Measurements from ENCODE around the gene YIF1B. TPM values are rescaled to one million over a fixed set of nuclear protein-coding genes. Genes with fewer than 3 reads are reported as not detected.

YIF1B gene
- total and polyA plus RNA-seq, 2 of the 4 experiments (the other 2 are of a cell fraction), result 72.2 to 165 TPM

DNA sequence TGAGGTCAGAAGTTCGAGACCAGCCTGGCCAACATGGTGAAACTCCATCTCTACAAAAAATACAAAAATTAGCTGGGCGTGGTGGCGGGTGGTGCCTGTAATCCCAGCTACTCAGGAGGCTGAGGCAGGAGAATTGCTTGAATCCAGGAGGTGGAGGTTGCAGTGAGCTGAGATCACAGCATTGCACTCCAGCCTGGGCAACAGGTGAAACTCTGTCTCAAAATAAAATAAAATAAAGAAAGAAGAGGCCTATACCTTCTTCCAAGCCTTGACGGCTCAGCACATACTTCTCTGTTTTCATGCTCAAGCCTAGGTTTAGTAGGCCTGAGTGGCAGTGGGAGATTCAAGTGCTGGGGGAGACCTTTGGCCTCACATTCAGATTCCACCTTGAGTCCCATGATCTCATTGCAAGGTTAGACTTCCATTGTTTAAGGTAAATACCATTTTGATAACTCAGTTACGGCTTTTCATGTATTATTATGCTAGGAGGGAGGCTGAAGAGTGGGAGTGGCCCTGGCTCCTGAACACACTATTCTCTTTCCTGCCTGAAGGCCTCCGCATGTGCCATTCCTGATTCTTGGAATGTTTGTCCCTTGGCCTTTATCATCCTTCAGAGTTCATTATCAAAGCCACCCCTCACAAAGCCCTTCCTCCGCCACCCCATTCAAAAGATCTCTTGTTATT lies 53.0 kb downstream of the YIF1B start:
- no peak overlapping the region for H2BK120ac ChIP-seq (ENCODE audit: low read depth, low read length)
- in situ Hi-C loops (cut with MboI; ENCODE audit: low sequenced_read_pairs), result no loop called here

More for the DNA sequence above, 53.0 kb downstream of the YIF1B start:
- intact Hi-C loops (cut with micrococcal nuclease) (no loop called here), dilution Hi-C loops (cut with HindIII; ENCODE audit: low sequenced_read_pairs, unreplicated experiment) (no loop called here)
- ChIA-PET CTCF (no interaction called here), POLR2A (ENCODE audit: unreplicated experiment) (no interaction called here)
- DNase-seq, result no peak
- H2AK5ac ChIP-seq (ENCODE audit: low read depth, low read length), result no peak overlapping the region; the same call in 1 of the 2 replicates
- no peak overlapping the region for H2BK20ac ChIP-seq (ENCODE audit: low read depth, low read length)
- H3K4me3 ChIP-seq (ENCODE audit: insufficient read depth, low read depth, low read length), result no peak overlapping the region
- H3K27ac ChIP-seq (ENCODE audit: insufficient read depth, low read length), result no peak overlapping the region
- H2AK9ac ChIP-seq (replicated peaks; ENCODE audit: low read depth, low read length, poor library complexity), result peak overlapping the region; percentile 65
- H4K5ac ChIP-seq (ENCODE audit: low read depth, low read length), result no peak overlapping the region
- H2BK15ac ChIP-seq (ENCODE audit: low read depth, low read length), result no peak overlapping the region
- H3K36me3 ChIP-seq (ENCODE audit: control insufficient read depth, insufficient read depth, low read length), result no peaks in the 10 kb centered on the region
- H3K18ac ChIP-seq (ENCODE audit: low read depth, low read length), result no peak overlapping the region
- TF ChIP-seq RCOR1 (IDR thresholded peaks at IDR 0.05; ENCODE audit: insufficient replicate concordance, low read length) (no peak), NFE2L2 (IDR thresholded peaks at IDR 0.05; ENCODE audit: low read depth, low read length) (no peak), CHD1 (IDR thresholded peaks at IDR 0.05; ENCODE audit: low read depth, low read length) (no peak), SMC3 (IDR thresholded peaks at IDR 0.05; ENCODE audit: low read depth, low read length) (no peak), RAD21 (IDR thresholded peaks at IDR 0.05; ENCODE audit: low read length) (no peak), MXI1 (IDR thresholded peaks at IDR 0.05; ENCODE audit: borderline replicate concordance, low read depth, low read length) (no peak), CEBPB (IDR thresholded peaks at IDR 0.05; ENCODE audit: low read depth, low read length) (no peak), FOS (IDR thresholded peaks at IDR 0.05; ENCODE audit: low read depth, low read length) (no peak), MAFK (IDR thresholded peaks at IDR 0.05; ENCODE audit: low read depth, low read length) (no peak), RFX5 (IDR thresholded peaks at IDR 0.05; ENCODE audit: low read depth, low read length) (no peak), MAZ (IDR thresholded peaks at IDR 0.05; ENCODE audit: borderline replicate concordance, low read depth, low read length) (no peak), POLR2A (IDR thresholded peaks at IDR 0.05; ENCODE audit: low read depth, low read length) (no peak), BHLHE40 (IDR thresholded peaks at IDR 0.05; ENCODE audit: low read depth, low read length) (no peak)
- TF ChIP-seq, protein P1, sequence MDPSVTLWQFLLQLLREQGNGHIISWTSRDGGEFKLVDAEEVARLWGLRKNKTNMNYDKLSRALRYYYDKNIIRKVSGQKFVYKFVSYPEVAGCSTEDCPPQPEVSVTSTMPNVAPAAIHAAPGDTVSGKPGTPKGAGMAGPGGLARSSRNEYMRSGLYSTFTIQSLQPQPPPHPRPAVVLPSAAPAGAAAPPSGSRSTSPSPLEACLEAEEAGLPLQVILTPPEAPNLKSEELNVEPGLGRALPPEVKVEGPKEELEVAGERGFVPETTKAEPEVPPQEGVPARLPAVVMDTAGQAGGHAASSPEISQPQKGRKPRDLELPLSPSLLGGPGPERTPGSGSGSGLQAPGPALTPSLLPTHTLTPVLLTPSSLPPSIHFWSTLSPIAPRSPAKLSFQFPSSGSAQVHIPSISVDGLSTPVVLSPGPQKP (IDR thresholded peaks at IDR 0.05; ENCODE audit: borderline replicate concordance, low read depth, low read length), result no peak
- TF ChIP-seq, protein P2, sequence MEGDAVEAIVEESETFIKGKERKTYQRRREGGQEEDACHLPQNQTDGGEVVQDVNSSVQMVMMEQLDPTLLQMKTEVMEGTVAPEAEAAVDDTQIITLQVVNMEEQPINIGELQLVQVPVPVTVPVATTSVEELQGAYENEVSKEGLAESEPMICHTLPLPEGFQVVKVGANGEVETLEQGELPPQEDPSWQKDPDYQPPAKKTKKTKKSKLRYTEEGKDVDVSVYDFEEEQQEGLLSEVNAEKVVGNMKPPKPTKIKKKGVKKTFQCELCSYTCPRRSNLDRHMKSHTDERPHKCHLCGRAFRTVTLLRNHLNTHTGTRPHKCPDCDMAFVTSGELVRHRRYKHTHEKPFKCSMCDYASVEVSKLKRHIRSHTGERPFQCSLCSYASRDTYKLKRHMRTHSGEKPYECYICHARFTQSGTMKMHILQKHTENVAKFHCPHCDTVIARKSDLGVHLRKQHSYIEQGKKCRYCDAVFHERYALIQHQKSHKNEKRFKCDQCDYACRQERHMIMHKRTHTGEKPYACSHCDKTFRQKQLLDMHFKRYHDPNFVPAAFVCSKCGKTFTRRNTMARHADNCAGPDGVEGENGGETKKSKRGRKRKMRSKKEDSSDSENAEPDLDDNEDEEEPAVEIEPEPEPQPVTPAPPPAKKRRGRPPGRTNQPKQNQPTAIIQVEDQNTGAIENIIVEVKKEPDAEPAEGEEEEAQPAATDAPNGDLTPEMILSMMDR (conservative IDR thresholded peaks at IDR 0.05; ENCODE audit: low read depth, low read length), result no peak
- TF ChIP-seq, protein P3, sequence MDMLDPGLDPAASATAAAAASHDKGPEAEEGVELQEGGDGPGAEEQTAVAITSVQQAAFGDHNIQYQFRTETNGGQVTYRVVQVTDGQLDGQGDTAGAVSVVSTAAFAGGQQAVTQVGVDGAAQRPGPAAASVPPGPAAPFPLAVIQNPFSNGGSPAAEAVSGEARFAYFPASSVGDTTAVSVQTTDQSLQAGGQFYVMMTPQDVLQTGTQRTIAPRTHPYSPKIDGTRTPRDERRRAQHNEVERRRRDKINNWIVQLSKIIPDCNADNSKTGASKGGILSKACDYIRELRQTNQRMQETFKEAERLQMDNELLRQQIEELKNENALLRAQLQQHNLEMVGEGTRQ (IDR thresholded peaks at IDR 0.05; ENCODE audit: low read depth, low read length), result no peak
- peak overlapping the region; percentile 51 for H2AFZ ChIP-seq (replicated peaks; ENCODE audit: low read length, poor library complexity)
- no peak overlapping the region for H2BK5ac ChIP-seq (ENCODE audit: low read depth, low read length, poor library complexity, severe bottlenecking)
- BruUV-seq (replicated peaks), result no TSS peak
- H3K4ac ChIP-seq (ENCODE audit: low read depth, low read length), result no peak overlapping the region
- no CpG with 5 or more reads among the region's 7 CpGs for WGBS, 2 experiments (ENCODE audit: extremely low coverage in 2 of 2, insufficient read length in 1 of 2)
- peaks cover 10% of the 10 kb centered on the region for H3K4me1 ChIP-seq (ENCODE audit: control insufficient read depth, insufficient read depth, low read length)
- H3K4me2 ChIP-seq (ENCODE audit: low read depth, low read length), result no peak overlapping the region
- H3K9me1 ChIP-seq (ENCODE audit: insufficient read depth, low read length), result peaks cover 12% of the 10 kb centered on the region
- no peak for ATAC-seq (ENCODE audit: low read depth)
- no peak overlapping the region for H4K8ac ChIP-seq (ENCODE audit: low read depth in 2 of 2, low read length in 2 of 2)
- H3K56ac ChIP-seq (ENCODE audit: extremely low read depth, insufficient read depth, low read length), result no peak overlapping the region
- H3K14ac ChIP-seq (replicated peaks; ENCODE audit: low read depth, low read length), result no peak overlapping the region
- H3K9me3 ChIP-seq (ENCODE audit: control insufficient read depth, insufficient read depth, low read length), result no peaks in the 10 kb centered on the region
- no peaks in the 10 kb centered on the region for H4K20me1 ChIP-seq (ENCODE audit: insufficient read depth, low read length)
- H3K23ac ChIP-seq (ENCODE audit: low read depth, low read length), result no peak overlapping the region; the same call in 1 of the 2 replicates
- H3K79me1 ChIP-seq (ENCODE audit: low read depth in 1 of 2, low read length in 2 of 2), result no peaks in the 10 kb centered on the region
- H3K27me3 ChIP-seq (ENCODE audit: control insufficient read depth, insufficient read depth, low read length), result no peaks in the 10 kb centered on the region; the same call in 1 of the 2 replicates
- H3K9ac ChIP-seq (ENCODE audit: low read depth, low read length), result no peak overlapping the region
- no peak overlapping the region for H4K91ac ChIP-seq (ENCODE audit: insufficient read depth, low read depth, low read length)
